ENCODE measurements around the gene SLC4A1.

- TF ChIP-seq, protein P1, sequence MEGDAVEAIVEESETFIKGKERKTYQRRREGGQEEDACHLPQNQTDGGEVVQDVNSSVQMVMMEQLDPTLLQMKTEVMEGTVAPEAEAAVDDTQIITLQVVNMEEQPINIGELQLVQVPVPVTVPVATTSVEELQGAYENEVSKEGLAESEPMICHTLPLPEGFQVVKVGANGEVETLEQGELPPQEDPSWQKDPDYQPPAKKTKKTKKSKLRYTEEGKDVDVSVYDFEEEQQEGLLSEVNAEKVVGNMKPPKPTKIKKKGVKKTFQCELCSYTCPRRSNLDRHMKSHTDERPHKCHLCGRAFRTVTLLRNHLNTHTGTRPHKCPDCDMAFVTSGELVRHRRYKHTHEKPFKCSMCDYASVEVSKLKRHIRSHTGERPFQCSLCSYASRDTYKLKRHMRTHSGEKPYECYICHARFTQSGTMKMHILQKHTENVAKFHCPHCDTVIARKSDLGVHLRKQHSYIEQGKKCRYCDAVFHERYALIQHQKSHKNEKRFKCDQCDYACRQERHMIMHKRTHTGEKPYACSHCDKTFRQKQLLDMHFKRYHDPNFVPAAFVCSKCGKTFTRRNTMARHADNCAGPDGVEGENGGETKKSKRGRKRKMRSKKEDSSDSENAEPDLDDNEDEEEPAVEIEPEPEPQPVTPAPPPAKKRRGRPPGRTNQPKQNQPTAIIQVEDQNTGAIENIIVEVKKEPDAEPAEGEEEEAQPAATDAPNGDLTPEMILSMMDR (optimal IDR thresholded peaks at IDR 0.05 in 1 of 3, IDR thresholded peaks at IDR 0.05 in 1 of 3, conservative IDR thresholded peaks at IDR 0.05 in 1 of 3; ENCODE audit: extremely low read depth in 1 of 3, insufficient read depth in 2 of 3, low read length in 3 of 3) = no peak
- TF ChIP-seq EZH2 (IDR thresholded peaks at IDR 0.05; ENCODE audit: low read length) = no peak
These were observed 13.6 kb upstream of the SLC4A1 start for GRCh38 chr17:44281570-44281969.

Measured in keratinocyte (primary cell).